ENCODE results near the gene KDM5C. TPM values are rescaled to one million over a fixed set of nuclear protein-coding genes. Genes with fewer than 3 reads are reported as not detected.

Gene KDM5C
- total RNA-seq, 1 experiment from 2014 or later = 112 TPM

- Mint-ChIP-seq H3K27me3 (ENCODE audit: low read depth) (no peaks in the 10 kb centered on the region), H3K9me3 (no peaks in the 10 kb centered on the region), H3K4me1 (peaks cover 24% of the 10 kb centered on the region), H3K36me3 (peaks cover 3% of the 10 kb centered on the region; the same call in 1 of the 2 replicates), H3K27ac (peak overlapping the region; percentile 65), H3K4me3 (peak overlapping the region; percentile 93)
- ChIA-PET POLR2A (no interaction called here), CTCF (interaction anchor here (1.0 to 1.2 kb wide), 2 partner anchors 34 to 198 kb away, joined by 4 read pairs; partner anchors contain the start of genes RIBC1 and SMC1A)
- TF ChIP-seq ATF1 (CRISPR knock-in tag; IDR thresholded peaks at IDR 0.05) (no peak), ZNF416 (CRISPR knock-in tag; IDR thresholded peaks at IDR 0.05) (no peak), ELF4 (CRISPR knock-in tag; IDR thresholded peaks at IDR 0.05; ENCODE audit: low read depth) (no peak)
- DNase-seq (ENCODE audit: low spot score) (peak; percentile 19), ATAC-seq (no peak)
Measured at GRCh38 chrX:53223955-53224859, 800 bp downstream of the KDM5C start.

DNA sequence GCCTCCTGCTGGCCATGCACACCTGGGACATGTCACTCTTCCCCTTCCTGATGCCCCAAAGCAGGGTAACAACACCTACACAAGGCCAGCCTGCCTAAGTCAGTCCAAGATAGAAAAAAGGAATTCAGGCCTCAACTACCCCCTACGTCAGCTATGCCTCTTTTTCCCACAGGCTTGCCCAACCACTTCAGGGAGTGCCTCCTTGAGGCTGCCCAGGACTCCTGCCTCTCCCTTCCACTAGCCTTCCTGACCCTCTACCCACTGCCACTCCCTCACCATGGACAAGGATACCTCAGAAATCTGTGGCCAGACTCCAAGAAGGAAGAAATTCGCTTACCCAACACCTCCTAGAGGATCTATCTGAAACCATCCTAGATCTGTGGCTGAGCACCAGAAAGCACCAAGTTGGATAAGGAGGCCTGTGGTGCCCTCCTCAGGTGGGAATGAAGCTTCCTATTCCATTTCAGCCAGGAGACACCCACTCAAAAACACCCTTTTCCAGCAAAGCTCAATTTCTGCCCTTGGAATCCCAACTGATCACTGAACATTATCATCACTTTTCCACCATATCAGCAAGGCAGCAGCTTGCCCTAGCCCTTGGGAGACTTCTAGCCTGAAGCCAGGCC lies 1.8 kb downstream of the KDM5C start:
- POLR2A ChIA-PET = no interaction called here

More for the DNA sequence above, 1.8 kb downstream of the KDM5C start:
- Mint-ChIP-seq H3K27me3 (ENCODE audit: low read depth) (no peaks in the 10 kb centered on the region), H3K4me3 (peak overlapping the region; percentile 93), H3K9me3 (no peaks in the 10 kb centered on the region), H3K36me3 (peaks cover 8% of the 10 kb centered on the region; the same call in 1 of the 2 replicates), H3K27ac (peak overlapping the region; percentile 8; the same call in 1 of the 2 replicates), H3K4me1 (peaks cover 24% of the 10 kb centered on the region)
- TF ChIP-seq ZMAT4 (CRISPR knock-in tag; IDR thresholded peaks at IDR 0.05) (no peak), SOX15 (CRISPR knock-in tag; IDR thresholded peaks at IDR 0.05) (no peak), PRRX2 (CRISPR knock-in tag; IDR thresholded peaks at IDR 0.05) (no peak), ZNF263 (CRISPR knock-in tag; IDR thresholded peaks at IDR 0.05; ENCODE audit: low read depth) (no peak), FOXP1 (CRISPR knock-in tag; IDR thresholded peaks at IDR 0.05; ENCODE audit: borderline replicate concordance) (no peak), HMGXB4 (CRISPR knock-in tag; IDR thresholded peaks at IDR 0.05) (no peak), NR2C2 (CRISPR knock-in tag; IDR thresholded peaks at IDR 0.05) (no peak), ZBTB21 (CRISPR knock-in tag; IDR thresholded peaks at IDR 0.05; ENCODE audit: borderline replicate concordance) (no peak), FOXK1 (CRISPR knock-in tag; IDR thresholded peaks at IDR 0.05) (no peak), TEAD1 (CRISPR knock-in tag; IDR thresholded peaks at IDR 0.05) (no peak), ZNF317 (CRISPR knock-in tag; IDR thresholded peaks at IDR 0.05; ENCODE audit: borderline replicate concordance, low read depth) (no peak), ZNF232 (CRISPR knock-in tag; IDR thresholded peaks at IDR 0.05) (no peak), ZNF281 (CRISPR knock-in tag; IDR thresholded peaks at IDR 0.05) (no peak)
- TF ChIP-seq, protein P1, sequence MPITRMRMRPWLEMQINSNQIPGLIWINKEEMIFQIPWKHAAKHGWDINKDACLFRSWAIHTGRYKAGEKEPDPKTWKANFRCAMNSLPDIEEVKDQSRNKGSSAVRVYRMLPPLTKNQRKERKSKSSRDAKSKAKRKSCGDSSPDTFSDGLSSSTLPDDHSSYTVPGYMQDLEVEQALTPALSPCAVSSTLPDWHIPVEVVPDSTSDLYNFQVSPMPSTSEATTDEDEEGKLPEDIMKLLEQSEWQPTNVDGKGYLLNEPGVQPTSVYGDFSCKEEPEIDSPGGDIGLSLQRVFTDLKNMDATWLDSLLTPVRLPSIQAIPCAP (CRISPR knock-in tag; IDR thresholded peaks at IDR 0.05) = no peak
- TF ChIP-seq, protein P2, sequence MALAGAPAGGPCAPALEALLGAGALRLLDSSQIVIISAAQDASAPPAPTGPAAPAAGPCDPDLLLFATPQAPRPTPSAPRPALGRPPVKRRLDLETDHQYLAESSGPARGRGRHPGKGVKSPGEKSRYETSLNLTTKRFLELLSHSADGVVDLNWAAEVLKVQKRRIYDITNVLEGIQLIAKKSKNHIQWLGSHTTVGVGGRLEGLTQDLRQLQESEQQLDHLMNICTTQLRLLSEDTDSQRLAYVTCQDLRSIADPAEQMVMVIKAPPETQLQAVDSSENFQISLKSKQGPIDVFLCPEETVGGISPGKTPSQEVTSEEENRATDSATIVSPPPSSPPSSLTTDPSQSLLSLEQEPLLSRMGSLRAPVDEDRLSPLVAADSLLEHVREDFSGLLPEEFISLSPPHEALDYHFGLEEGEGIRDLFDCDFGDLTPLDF (CRISPR knock-in tag; IDR thresholded peaks at IDR 0.05) = no peak
- TF ChIP-seq, protein P3, sequence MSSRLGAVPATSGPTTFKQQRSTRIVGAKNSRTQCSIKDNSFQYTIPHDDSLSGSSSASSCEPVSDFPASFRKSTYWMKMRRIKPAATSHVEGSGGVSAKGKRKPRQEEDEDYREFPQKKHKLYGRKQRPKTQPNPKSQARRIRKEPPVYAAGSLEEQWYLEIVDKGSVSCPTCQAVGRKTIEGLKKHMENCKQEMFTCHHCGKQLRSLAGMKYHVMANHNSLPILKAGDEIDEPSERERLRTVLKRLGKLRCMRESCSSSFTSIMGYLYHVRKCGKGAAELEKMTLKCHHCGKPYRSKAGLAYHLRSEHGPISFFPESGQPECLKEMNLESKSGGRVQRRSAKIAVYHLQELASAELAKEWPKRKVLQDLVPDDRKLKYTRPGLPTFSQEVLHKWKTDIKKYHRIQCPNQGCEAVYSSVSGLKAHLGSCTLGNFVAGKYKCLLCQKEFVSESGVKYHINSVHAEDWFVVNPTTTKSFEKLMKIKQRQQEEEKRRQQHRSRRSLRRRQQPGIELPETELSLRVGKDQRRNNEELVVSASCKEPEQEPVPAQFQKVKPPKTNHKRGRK (CRISPR knock-in tag; IDR thresholded peaks at IDR 0.05; ENCODE audit: borderline replicate concordance) = no peak
- ATAC-seq = no peak
- DNase-seq (ENCODE audit: low spot score) = no peak
- CTCF ChIA-PET = interaction anchor here (0.8 to 1.2 kb wide), 3 partner anchors 16 to 199 kb away, joined by 3 to 4 read pairs (median 4); partner anchors contain the start of genes RIBC1 and SMC1A

Data from WTC11 (cell line).